Activated T-cell treated with anti-CD3 and anti-CD28 coated beads, Interleukin-2, amount 50 U/mL, for 24 hours (primary cell): Measurements from ENCODE around the gene DOCK6.

Experiments
- DNase-seq: peaks from one replicate; pipeline ENCODE4 v3.0.0-alpha.2; 2020
- H3K27ac Mint-ChIP-seq: 2 replicates; pipeline ENCODE4 v1.8.0; 2020; ENCODE audit warnings: mild to moderate bottlenecking, mixed read lengths
- H3K27me3 Mint-ChIP-seq: 2 replicates; pipeline ENCODE4 v1.8.0; 2020; ENCODE audit warnings: mixed read lengths
- H3K36me3 Mint-ChIP-seq: 2 replicates; pipeline ENCODE4 v1.8.0; 2020; ENCODE audit warnings: low read depth, mixed read lengths
- H3K4me1 Mint-ChIP-seq: 2 replicates; pipeline ENCODE4 v1.8.0; 2020; ENCODE audit warnings: low read depth, mixed read lengths
- H3K4me3 Mint-ChIP-seq: 2 replicates; pipeline ENCODE4 v1.8.0; 2020; ENCODE audit warnings: mild to moderate bottlenecking, moderate library complexity, mixed read lengths
- H3K9me3 Mint-ChIP-seq: 2 replicates; pipeline ENCODE4 v1.8.0; 2020; ENCODE audit warnings: mixed read lengths

Gene DOCK6

GRCh38 chr19:11264452-11265176, 2.3 kb upstream of the DOCK6 start:
- peaks cover 2% of the 10 kb centered on the region for H3K4me1 Mint-ChIP-seq
- no peak for DNase-seq
- H3K27ac Mint-ChIP-seq: no peak overlapping the region
- no peaks in the 10 kb centered on the region for H3K9me3 Mint-ChIP-seq
- no peak overlapping the region for H3K4me3 Mint-ChIP-seq
- H3K27me3 Mint-ChIP-seq: peaks cover 81% of the 10 kb centered on the region
- H3K36me3 Mint-ChIP-seq: no peaks in the 10 kb centered on the region

GRCh38 chr19:11263726-11264125, 1.4 kb upstream of the DOCK6 start:
- Mint-ChIP-seq H3K4me3 (no peak overlapping the region), H3K27me3 (peaks cover 74% of the 10 kb centered on the region)

GRCh38 chr19:11261431-11261970, 823 bp downstream of the DOCK6 start:
- Mint-ChIP-seq H3K4me1 (peaks cover 2% of the 10 kb centered on the region), H3K36me3 (no peaks in the 10 kb centered on the region), H3K4me3 (peak overlapping the region; percentile 56), H3K27ac (no peak overlapping the region), H3K9me3 (no peaks in the 10 kb centered on the region), H3K27me3 (peaks cover 51% of the 10 kb centered on the region)
- DNase-seq: no peak

More at GRCh38 chr19:11263726-11264125, 1.4 kb upstream of the DOCK6 start:
- peaks cover 2% of the 10 kb centered on the region for H3K4me1 Mint-ChIP-seq
- H3K36me3 Mint-ChIP-seq: no peaks in the 10 kb centered on the region
- no peak for DNase-seq
- no peaks in the 10 kb centered on the region for H3K9me3 Mint-ChIP-seq
- no peak overlapping the region for H3K27ac Mint-ChIP-seq

DNA sequence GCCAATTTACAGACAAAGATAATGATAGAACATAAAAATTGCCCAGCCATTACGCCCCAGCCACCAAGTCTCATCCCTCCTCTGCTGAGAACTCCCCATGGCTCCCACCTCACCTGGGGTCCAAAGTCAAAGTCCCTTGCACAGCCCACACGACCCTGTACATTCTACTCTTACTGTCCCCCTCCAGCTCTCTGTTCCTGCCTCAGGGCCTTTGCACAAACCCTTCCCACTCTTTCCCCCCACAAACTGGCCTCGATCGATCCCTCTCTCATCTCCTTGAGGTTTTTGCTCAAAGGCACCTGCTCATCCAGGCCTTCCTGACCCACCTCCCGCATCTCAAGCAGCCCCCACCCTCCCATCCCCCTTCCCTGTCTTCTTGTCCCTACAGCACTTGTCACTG, 1.3 kb downstream of the DOCK6 start:
- no peaks in the 10 kb centered on the region for H3K36me3 Mint-ChIP-seq
- H3K27ac Mint-ChIP-seq: no peak overlapping the region
- DNase-seq: no peak
- H3K4me3 Mint-ChIP-seq: peak overlapping the region; percentile 56
- H3K9me3 Mint-ChIP-seq: no peaks in the 10 kb centered on the region
- peaks cover 2% of the 10 kb centered on the region for H3K4me1 Mint-ChIP-seq
- H3K27me3 Mint-ChIP-seq: peaks cover 47% of the 10 kb centered on the region

GRCh38 chr19:11257846-11258380, 4.4 kb downstream of the DOCK6 start:
- Mint-ChIP-seq H3K36me3 (no peaks in the 10 kb centered on the region), H3K9me3 (no peaks in the 10 kb centered on the region), H3K4me3 (no peak overlapping the region), H3K4me1 (no peaks in the 10 kb centered on the region), H3K27me3 (peaks cover 19% of the 10 kb centered on the region), H3K27ac (no peak overlapping the region)
- DNase-seq: no peak

GRCh38 chr19:11256189-11256588, 6.1 kb downstream of the DOCK6 start:
- no peak for DNase-seq

GRCh38 chr19:11254666-11255065, 7.7 kb downstream of the DOCK6 start:
- Mint-ChIP-seq H3K4me1 (no peaks in the 10 kb centered on the region), H3K9me3 (no peaks in the 10 kb centered on the region), H3K27ac (no peak overlapping the region), H3K4me3 (no peak overlapping the region), H3K27me3 (no peaks in the 10 kb centered on the region), H3K36me3 (no peaks in the 10 kb centered on the region)
- no peak for DNase-seq

More at GRCh38 chr19:11256189-11256588, 6.1 kb downstream of the DOCK6 start:
- Mint-ChIP-seq H3K4me3 (no peak overlapping the region), H3K27ac (no peak overlapping the region), H3K36me3 (no peaks in the 10 kb centered on the region), H3K9me3 (no peaks in the 10 kb centered on the region), H3K4me1 (no peaks in the 10 kb centered on the region), H3K27me3 (peaks cover 10% of the 10 kb centered on the region)

DNA sequence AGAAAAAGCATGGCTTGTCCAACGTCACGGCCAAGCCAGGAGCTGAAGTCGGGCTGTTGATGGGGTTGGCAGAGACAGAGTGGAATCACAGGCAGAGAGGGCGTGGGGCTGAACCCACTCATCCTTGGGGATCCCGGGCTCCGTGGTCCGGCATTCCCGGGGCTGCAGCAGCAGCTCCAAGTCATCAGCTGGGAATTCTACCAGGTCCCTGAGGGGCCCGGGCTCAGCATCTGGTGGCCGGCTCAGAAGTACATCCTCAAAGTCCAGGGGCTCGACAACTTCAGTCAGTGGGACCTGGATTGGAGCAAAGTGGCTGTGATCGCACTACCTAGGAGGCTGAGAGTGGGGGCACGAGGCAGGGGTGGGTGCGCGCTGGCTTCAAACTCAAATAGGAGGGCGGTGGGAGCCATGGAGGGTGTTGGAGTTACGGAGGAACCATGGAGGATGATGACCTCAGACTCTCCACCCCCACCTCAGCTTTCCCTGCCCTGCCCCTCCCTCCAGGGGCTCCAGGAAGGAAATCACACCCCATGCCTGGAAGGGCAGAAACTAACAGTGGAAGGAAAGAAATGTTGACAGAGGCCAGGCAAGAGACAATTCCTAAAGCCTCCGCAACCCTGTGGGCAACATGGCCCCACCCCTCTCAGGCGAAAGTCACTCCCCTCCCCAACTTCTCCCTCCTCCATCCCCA, 9.5 kb downstream of the DOCK6 start:
- Mint-ChIP-seq H3K27me3 (no peaks in the 10 kb centered on the region), H3K4me3 (no peak overlapping the region), H3K36me3 (no peaks in the 10 kb centered on the region), H3K4me1 (no peaks in the 10 kb centered on the region), H3K27ac (no peak overlapping the region), H3K9me3 (no peaks in the 10 kb centered on the region)
- no peak for DNase-seq

- H3K4me1 Mint-ChIP-seq: no peaks in the 10 kb centered on the region
- DNase-seq: no peak
- no peak overlapping the region for H3K4me3 Mint-ChIP-seq
- peaks cover 1% of the 10 kb centered on the region for H3K27me3 Mint-ChIP-seq
- no peak overlapping the region for H3K27ac Mint-ChIP-seq
- no peaks in the 10 kb centered on the region for H3K36me3 Mint-ChIP-seq
- H3K9me3 Mint-ChIP-seq: no peaks in the 10 kb centered on the region
These were observed 10.5 kb downstream of the DOCK6 start for GRCh38 chr19:11251650-11252314.

DNA sequence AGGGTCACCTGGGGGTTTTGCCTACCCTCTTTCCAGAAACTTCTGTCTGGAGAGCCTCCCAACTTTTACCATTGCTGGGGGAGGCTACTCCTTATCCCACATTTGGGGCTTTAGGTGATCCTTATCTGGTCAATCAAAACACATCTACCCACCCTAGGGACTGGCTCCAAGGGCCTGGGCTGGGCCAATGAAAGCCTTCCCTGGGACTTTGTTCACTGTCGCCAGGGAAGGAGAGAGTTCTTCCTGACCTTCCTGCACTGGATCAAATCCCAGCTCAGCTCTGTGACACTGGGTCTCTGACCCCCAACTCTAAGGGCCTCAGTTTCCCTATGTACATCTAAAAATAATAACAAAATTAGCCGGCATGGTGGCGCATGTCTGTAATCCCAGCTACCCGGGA, 11.1 kb downstream of the DOCK6 start:
- no peaks in the 10 kb centered on the region for H3K9me3 Mint-ChIP-seq
- H3K27ac Mint-ChIP-seq: no peak overlapping the region
- no peak for DNase-seq
- peaks cover 6% of the 10 kb centered on the region for H3K27me3 Mint-ChIP-seq
- H3K4me3 Mint-ChIP-seq: no peak overlapping the region
- H3K4me1 Mint-ChIP-seq: no peaks in the 10 kb centered on the region
- no peaks in the 10 kb centered on the region for H3K36me3 Mint-ChIP-seq

DNA sequence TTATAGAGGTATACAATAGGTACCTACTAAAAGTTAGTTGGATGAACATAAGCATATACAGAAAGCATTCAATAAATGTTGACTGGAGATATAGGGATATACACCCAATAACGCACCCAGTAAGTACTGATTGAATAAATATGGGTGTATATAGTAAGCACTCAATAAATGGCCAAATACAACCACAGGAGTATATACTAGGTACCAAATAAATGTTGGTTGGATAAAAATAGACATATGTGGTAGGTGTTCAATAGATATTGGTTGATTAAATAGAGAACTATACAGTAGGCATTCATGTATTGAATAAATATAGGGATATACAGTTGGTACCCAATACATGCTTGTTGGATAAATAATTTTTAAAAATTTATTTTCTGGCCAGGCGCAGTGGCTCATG, 13.5 kb downstream of the DOCK6 start:
- H3K9me3 Mint-ChIP-seq: no peaks in the 10 kb centered on the region
- no peak for DNase-seq
- no peak overlapping the region for H3K27ac Mint-ChIP-seq
- peaks cover 13% of the 10 kb centered on the region for H3K27me3 Mint-ChIP-seq
- no peaks in the 10 kb centered on the region for H3K36me3 Mint-ChIP-seq
- H3K4me1 Mint-ChIP-seq: peaks cover under 1% of the 10 kb centered on the region
- no peak overlapping the region for H3K4me3 Mint-ChIP-seq

DNA sequence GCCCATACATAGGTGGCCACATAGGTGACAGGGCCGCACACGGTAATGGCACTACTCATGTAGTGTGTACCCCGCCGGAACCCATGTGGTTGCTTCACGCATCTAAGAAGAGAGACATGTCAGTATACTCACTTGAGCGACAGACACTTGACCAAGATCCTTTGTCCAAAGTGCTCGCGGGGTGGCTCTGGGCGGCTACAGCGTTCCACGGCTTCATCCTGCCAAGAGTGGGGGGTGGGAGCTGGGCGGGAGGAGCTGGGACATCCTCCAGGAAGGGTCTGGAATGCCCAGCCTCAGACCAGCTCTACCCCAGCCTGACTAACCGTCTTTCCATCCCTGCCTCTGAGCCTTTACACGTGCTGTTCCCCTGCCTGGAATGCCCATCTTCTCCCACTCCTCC, 14.4 kb downstream of the DOCK6 start:
- H3K4me1 Mint-ChIP-seq: peaks cover 5% of the 10 kb centered on the region
- H3K36me3 Mint-ChIP-seq: no peaks in the 10 kb centered on the region
- no peak for DNase-seq
- H3K27ac Mint-ChIP-seq: no peak overlapping the region
- H3K27me3 Mint-ChIP-seq: peaks cover 18% of the 10 kb centered on the region
- no peaks in the 10 kb centered on the region for H3K9me3 Mint-ChIP-seq
- no peak overlapping the region for H3K4me3 Mint-ChIP-seq

GRCh38 chr19:11247391-11247790, 14.9 kb downstream of the DOCK6 start:
- Mint-ChIP-seq H3K27me3 (peaks cover 23% of the 10 kb centered on the region), H3K9me3 (no peaks in the 10 kb centered on the region), H3K27ac (no peak overlapping the region), H3K4me3 (no peak overlapping the region), H3K36me3 (no peaks in the 10 kb centered on the region), H3K4me1 (peaks cover 5% of the 10 kb centered on the region)
- no peak for DNase-seq

- Mint-ChIP-seq H3K36me3 (no peaks in the 10 kb centered on the region), H3K27ac (no peak overlapping the region), H3K4me3 (no peak overlapping the region), H3K9me3 (no peaks in the 10 kb centered on the region), H3K4me1 (peaks cover 5% of the 10 kb centered on the region), H3K27me3 (peaks cover 25% of the 10 kb centered on the region)
- DNase-seq: no peak
These were observed 15.4 kb downstream of the DOCK6 start for GRCh38 chr19:11246941-11247340.
